ENCODE measurements around the gene GDPD1.
"Not testable (repeated sequence)": the region's sequence is repeated elsewhere in the genome, so short reads cannot be mapped to it uniquely, and the experiment has no call there.

The GDPD1 gene

DNA sequence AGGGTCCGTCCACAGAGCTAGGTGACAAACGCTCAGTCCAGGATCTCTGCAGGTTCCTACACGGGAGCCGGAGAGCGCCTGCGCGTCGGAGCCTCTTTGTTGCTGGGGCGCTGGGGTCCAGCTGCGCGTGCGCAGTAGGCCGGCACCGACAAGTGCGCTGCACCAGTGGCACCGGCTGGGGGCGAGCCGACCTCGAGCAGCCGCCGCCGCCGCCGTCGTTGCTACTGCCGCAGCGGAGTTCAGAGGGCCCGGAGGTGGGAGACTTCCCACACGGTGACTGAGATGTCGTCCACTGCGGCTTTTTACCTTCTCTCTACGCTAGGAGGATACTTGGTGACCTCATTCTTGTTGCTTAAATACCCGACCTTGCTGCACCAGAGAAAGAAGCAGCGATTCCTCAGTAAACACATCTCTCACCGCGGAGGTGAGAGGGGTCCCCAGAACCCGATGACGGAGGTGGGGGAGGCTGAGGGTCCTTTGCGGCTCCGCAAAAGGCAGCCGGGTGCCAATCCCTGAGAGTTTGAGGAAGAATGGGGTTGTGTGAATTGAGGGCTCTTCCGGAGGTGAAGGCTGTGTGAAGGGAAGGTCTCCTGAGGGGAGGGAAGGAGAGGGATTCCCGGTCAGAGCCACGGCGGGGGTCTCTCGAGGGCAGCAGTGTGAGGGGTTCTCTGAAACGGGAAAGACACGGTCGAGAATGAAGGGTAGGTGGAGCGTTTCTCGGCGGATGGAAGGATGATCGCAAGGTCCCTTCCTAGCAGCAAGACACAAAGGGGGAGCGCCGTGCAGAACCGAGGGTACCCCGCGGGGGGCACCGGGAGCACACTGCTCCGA, at the start of gene GDPD1:
TSS of gene GDPD1 (plus strand) at position 184 of the 831 bp plus-strand sequence. CDS start at position 283, 99 bp downstream.
- FAIRE-seq (peak; percentile 99), DNase-seq (ENCODE audit: low spot score) (peak; percentile 100)

GRCh38 chr17:59172436-59173004, 47.8 kb upstream of the GDPD1 start:
- no peak for DNase-seq (ENCODE audit: low spot score)

DNA sequence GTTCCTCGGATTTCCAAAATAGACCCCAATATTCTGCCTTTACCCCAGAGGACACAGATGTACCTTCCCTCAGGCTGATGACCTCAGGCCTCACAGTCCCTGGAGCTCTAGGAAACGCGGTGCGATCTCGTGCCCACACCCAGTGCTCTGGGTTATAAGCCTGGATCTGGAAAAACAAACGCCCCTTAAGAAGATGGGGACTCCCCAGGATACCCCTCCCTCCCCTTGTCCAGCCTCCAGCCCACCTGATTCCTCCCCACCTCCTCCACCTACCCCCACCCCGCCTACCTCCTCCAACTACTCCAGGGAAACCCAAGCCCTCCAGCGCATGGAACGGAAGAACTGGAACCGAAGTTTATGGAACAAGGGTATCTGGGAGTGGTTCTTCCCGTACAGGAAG, 45.6 kb upstream of the GDPD1 start:
- FAIRE-seq: no peak
- no peak for DNase-seq (ENCODE audit: low spot score)

More at GRCh38 chr17:59172436-59173004, 47.8 kb upstream of the GDPD1 start:
- no peak for FAIRE-seq

DNA sequence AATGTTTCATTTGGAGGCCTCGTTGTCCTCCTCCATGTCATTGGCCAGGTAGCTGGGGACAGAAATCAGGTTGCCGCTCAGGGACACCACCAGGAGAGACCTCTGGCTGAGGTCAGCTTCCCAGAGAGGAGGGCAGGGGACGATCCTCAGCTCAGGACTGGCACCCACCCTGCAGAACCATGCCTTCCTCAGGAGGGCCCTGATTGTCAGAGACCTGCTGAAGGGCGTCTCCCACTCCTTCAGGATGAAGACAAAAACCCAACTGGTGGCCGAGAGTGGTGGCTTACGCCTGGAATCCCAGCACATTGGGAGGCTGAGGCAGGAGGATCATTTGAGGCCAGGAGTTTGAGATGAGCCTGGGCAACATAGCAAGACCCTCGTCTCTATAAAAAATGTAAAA, 45.2 kb upstream of the GDPD1 start:
- DNase-seq (ENCODE audit: low spot score): no peak

DNA sequence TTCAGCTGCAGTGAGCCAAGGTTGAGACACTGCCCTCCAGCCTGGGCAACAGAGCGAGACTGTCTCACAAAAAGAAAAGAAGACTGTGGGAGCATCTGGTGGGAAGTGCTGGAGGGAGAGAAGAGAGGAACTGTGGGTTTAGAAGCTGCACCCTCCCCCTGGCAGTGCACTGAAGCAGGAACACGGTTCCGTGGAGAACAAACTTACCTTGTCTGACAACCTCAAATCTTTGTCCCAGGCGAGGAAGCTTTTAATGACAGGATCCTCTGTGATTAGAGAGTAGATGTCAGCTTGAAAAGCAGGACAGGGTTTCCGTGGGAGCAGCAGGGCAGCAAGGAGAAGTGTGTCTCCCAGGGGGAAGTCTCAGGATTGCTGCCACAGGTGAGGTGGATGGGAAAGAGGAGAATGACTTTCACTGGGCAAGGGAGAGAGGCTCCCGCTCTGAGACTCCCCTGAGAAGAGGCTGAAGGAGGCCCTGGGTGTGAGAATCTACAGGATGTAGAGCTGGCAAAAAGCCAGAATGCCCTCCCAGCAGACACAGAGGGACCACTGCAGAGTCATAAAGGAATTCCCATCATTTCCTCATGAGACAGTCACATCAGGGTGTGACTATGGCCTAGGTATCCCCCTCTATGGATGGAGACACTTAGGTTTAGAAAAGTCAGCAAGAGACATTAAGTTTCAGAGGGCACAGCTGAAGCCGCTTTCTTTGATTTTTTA, 41.9 kb upstream of the GDPD1 start:
- FAIRE-seq (peak; percentile 73), DNase-seq (ENCODE audit: low spot score) (no peak)

More for the DNA sequence above, 45.2 kb upstream of the GDPD1 start:
- FAIRE-seq: no peak

- DNase-seq (ENCODE audit: low spot score); FAIRE-seq: not testable (repeated sequence)
Measured at GRCh38 chr17:59179601-59180000, 40.7 kb upstream of the GDPD1 start.

- no peak for FAIRE-seq
Measured at GRCh38 chr17:59180626-59181025, 39.7 kb upstream of the GDPD1 start.

GRCh38 chr17:59181481-59181880, 38.8 kb upstream of the GDPD1 start:
- FAIRE-seq (no peak), DNase-seq (ENCODE audit: low spot score) (no peak)

More at GRCh38 chr17:59180626-59181025, 39.7 kb upstream of the GDPD1 start:
- no peak for DNase-seq (ENCODE audit: low spot score)

DNA sequence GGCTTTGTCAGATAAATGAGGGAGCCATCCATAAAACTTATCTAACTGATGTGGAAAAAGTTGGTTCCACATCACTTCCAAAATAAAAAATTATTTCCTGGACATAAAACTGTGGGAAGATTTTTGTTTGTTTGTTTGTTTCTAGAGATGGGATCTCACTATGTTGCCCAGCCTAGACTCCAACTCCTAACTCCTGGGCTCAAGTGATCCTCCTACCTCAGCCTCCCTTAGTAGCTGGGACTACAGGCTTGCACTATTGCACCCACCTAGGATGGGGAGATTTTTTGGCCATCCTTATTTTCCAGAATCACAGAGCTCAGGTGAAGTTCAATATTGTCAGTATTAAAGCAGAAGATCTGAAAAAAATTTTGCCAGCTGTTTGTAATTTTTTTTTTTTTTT, 34.3 kb upstream of the GDPD1 start:
- DNase-seq (ENCODE audit: low spot score) (no peak), FAIRE-seq (no peak)

DNA sequence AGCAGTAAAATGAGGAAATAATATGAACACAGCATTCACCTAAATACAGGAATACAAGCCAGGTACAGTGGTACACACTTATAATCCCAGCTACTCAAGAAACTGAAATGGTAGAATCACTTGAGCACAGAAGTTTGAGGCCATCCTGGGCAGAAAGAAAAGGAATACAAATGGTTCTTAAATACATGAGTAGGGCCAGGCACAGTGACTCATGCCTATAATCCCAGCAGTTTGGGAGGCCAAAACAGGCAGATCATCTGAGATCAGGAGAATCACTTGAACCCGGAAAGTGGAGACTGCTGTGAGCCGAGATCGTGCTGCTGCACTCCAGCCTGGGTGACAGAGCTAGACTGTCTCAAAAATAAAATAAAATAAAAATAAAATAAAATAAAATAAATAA, 33.5 kb upstream of the GDPD1 start:
- no peak for FAIRE-seq
- no peak for DNase-seq (ENCODE audit: low spot score)

GRCh38 chr17:59190806-59191205, 29.5 kb upstream of the GDPD1 start:
- DNase-seq (ENCODE audit: low spot score) (no peak), FAIRE-seq (no peak)

- peak; percentile 84 for FAIRE-seq
Measured at GRCh38 chr17:59193336-59193862, 26.9 kb upstream of the GDPD1 start.

DNA sequence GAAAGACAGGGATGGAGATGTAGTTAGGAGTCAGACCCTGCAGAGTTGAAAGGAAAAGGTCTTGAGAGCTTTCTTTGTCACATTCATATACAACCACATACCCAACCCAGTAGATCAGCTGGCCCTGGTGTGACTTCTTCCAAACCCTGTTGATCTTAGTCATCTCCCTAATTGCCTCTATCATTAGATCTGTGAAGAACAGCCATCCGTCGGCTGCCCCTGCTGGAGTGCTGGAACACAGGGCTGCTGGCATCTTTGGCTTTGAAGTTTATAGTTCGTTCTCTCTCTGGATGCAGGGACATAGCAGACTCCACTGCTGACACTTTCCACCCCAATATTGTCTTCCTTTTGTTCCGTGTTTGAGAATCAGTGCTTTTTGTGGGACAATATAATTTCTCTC, 20.9 kb upstream of the GDPD1 start:
- no peak for DNase-seq (ENCODE audit: low spot score)
- peak; percentile 48 for FAIRE-seq

More at GRCh38 chr17:59193336-59193862, 26.9 kb upstream of the GDPD1 start:
- DNase-seq (ENCODE audit: low spot score): no peak

- no peak for FAIRE-seq
- DNase-seq (ENCODE audit: low spot score): no peak
Measured at GRCh38 chr17:59202320-59202719, 18.0 kb upstream of the GDPD1 start.

DNA sequence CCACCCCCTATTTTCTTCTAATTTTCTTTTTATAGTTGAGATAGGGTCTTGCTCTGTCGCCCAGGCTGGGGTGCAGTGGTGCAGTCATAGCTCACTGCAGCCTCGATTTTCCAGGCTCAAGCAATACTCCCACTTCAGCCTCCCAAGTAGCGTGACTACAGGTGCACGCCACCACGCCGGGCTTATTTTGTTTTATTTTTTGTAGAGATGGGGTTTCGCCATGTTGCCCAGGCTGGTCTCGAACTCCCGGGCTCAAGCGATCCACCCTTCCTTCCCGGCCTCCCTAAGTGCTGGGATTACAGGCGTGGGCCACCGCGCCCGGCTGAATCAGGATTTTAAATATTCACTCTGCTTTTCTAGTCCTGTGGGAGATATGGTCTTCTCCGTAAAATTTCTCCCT, 941 bp upstream of the GDPD1 start:
- FAIRE-seq (no peak), DNase-seq (ENCODE audit: low spot score) (no peak)

DNA sequence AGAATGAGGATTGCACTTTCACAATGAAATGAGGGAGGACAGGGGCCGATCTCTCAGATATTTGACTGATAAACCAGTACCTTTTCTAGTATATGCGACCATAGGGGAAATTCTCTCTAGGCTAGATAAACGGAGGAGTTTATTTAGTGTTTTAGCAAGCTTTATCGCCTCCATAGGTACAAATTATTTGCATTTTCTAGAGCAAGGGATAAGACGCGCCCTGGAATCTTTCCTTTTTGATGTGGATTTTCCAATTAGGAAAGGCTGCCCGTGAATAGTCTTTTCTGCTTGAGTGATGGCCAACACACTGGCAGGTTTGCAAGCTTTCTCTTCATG, 351 bp upstream of the GDPD1 start:
- FAIRE-seq: no peak

GRCh38 chr17:59221159-59221847, 992 bp downstream of the GDPD1 start:
- no peak for FAIRE-seq
- DNase-seq (ENCODE audit: low spot score): peak; percentile 54

More for the DNA sequence above, 351 bp upstream of the GDPD1 start:
- no peak for DNase-seq (ENCODE audit: low spot score)

DNA sequence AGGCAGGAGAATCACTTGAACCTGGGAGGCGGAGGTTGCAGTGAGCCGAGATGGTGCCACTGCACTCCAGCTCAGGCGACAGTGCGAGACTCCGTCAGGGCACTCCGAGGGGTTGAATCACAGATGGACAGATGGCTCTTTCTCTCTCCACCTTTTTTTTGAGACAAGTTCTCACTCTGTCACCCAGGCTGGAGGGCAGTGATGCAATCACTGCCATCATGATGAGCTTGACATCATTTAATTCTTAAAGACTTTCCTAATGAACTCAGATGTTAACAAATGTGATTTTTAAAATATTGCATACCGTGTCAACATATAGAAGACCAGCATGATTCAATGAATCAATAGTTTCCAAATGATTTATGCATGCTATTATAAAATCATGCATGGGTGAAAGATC, 3.5 kb downstream of the GDPD1 start:
- DNase-seq (ENCODE audit: low spot score) (no peak), FAIRE-seq (no peak)

DNA sequence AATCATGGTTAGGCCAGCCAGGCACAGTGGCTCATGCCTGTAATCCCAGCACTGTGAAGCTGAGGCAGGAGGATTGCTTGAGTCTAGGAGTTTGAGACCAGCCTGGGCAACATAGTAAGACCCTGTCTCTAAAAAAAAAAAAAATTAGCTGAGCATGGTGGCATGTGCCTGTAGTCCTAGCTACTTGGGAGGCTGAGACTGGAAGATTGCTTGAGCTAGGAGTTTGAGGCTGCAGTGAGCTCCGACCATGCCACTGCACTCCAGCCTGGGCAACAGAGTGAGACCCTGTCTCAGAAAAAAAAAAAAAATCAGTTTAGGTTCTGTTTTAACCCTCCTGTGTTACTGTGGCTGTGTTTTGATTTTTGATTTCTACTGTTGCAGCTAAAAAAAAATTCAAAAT, 8.3 kb downstream of the GDPD1 start:
- not testable (repeated sequence) for DNase-seq (ENCODE audit: low spot score)
- peak; percentile 13 for FAIRE-seq

- DNase-seq (ENCODE audit: low spot score) (no peak), FAIRE-seq (peak; percentile 77)
Measured at GRCh38 chr17:59230764-59231163, 10.5 kb downstream of the GDPD1 start.

- FAIRE-seq (no peak), DNase-seq (ENCODE audit: low spot score) (no peak)
Measured at GRCh38 chr17:59234631-59235030, 14.3 kb downstream of the GDPD1 start.
